Endothelial cell of umbilical vein (primary cell): ENCODE results near the gene MAMDC4. TPM values are rescaled to one million over a fixed set of nuclear protein-coding genes. Genes with fewer than 3 reads are reported as not detected.

Experiments used
- BruUV-seq: library from RNA; stranded (reverse); fragments of 400-500 nt; replicated peaks from 2 replicates; lab custom pipeline; 2021; lab: Mats Ljungman, UMichigan
- CTCF ChIA-PET: fragments of 300-600, 350-600 bp; sonication (Branson Sonifier 250); formaldehyde crosslinking; loops from one replicate; lab custom pipeline; 2021; ENCODE audit warnings: antibody characterized with exemption, inconsistent platforms; lab: Charles Lee
- POLR2A ChIA-PET: fragments of 300-600, 350-600 bp; sonication (Branson Sonifier 250); formaldehyde crosslinking; loops from one replicate; lab custom pipeline; 2021; ENCODE audit warnings: antibody characterized with exemption, inconsistent platforms; lab: Charles Lee
- DNase-seq: peaks from one replicate; pipeline ENCODE4 v3.0.0-alpha.2; 2011; ENCODE audit warnings: low read depth, low spot score
- FAIRE-seq: peaks from 2 replicates; lab custom pipeline; 2011; peaks lifted over from hg19 to GRCh38; lab: Jason Lieb, UNC
- H2AFZ ChIP-seq: 2 replicates; pipeline ENCODE4 v1.6.0; 2012; ENCODE audit warnings: low read depth, low read length, control low read depth, inconsistent platforms
- H3K27ac ChIP-seq: 2 replicates; pipeline ENCODE4 v1.5.1; 2011; ENCODE audit warnings: low read depth, mild to moderate bottlenecking, control low read depth, low read length, moderate library complexity; ENCODE audit not compliant: insufficient read depth
- H3K27me3 ChIP-seq, 2 experiments: 2 replicates each; pipeline versions ENCODE4 v1.6.0 to v1.6.1; 2011; ENCODE audit warnings: low read length in 2 of 2, mixed read lengths in 1 of 2; ENCODE audit not compliant: control insufficient read depth in 2 of 2, insufficient read depth in 2 of 2
- H3K36me3 ChIP-seq, 2 experiments: 2 replicates in 1 of 2; 3 replicates in 1 of 2; pipeline ENCODE4 v1.5.1; 2011; ENCODE audit warnings: low read length in 2 of 2, mild to moderate bottlenecking in 1 of 2, moderate library complexity in 1 of 2; ENCODE audit not compliant: control insufficient read depth in 2 of 2, insufficient read depth in 2 of 2; ENCODE audit errors: extremely low read depth in 1 of 2
- H3K4me1 ChIP-seq: 3 replicates; pipeline ENCODE4 v1.5.1; 2011; ENCODE audit warnings: mild to moderate bottlenecking, low read length; ENCODE audit not compliant: control insufficient read depth, insufficient read depth; ENCODE audit errors: extremely low read depth
- H3K4me2 ChIP-seq: 2 replicates; pipeline ENCODE4 v1.6.1; 2011; ENCODE audit warnings: low read length, control low read depth, mixed read lengths; ENCODE audit not compliant: insufficient read depth
- H3K4me3 ChIP-seq, 3 experiments: fragments of 200-600 bp in 1 of 3; sonication (generic), shearing (Covaris generic) in 1 of 3; replicated peaks in 1 of 3; 2 replicates each; pipeline ENCODE4 v1.5.1; 2011 to 2016; ENCODE audit warnings: control low read depth in 3 of 3, low read length in 3 of 3, mild to moderate bottlenecking in 2 of 3, inconsistent platforms in 1 of 3, low read depth in 1 of 3, moderate library complexity in 1 of 3; ENCODE audit not compliant: insufficient read depth in 1 of 3
- H3K79me2 ChIP-seq: 2 replicates; pipeline ENCODE4 v1.6.0; 2012; ENCODE audit warnings: low read length, inconsistent platforms; ENCODE audit not compliant: control insufficient read depth, insufficient read depth
- H3K9ac ChIP-seq: replicated peaks from 2 replicates; pipeline ENCODE3; 2011; ENCODE audit warnings: low read length, control low read depth; ENCODE audit not compliant: insufficient read depth; ENCODE audit errors: extremely low read depth
- H3K9me1 ChIP-seq: replicated peaks from 3 replicates; pipeline ENCODE4 v1.6.0; 2011; ENCODE audit warnings: mild to moderate bottlenecking, low read length; ENCODE audit not compliant: control insufficient read depth, insufficient read depth; ENCODE audit errors: extremely low read depth
- H3K9me3 ChIP-seq: replicated peaks from 2 replicates; pipeline ENCODE4 v1.5.1; 2012; ENCODE audit warnings: low read length, inconsistent platforms; ENCODE audit not compliant: control insufficient read depth, insufficient read depth
- H4K20me1 ChIP-seq: replicated peaks from 2 replicates; pipeline ENCODE3; 2011; ENCODE audit warnings: mild to moderate bottlenecking, low read length; ENCODE audit not compliant: control insufficient read depth, insufficient read depth; ENCODE audit errors: extremely low read depth
- EZH2 ChIP-seq: IDR thresholded peaks from 2 replicates; pipeline ENCODE4 v1.6.1; 2012; ENCODE audit warnings: borderline replicate concordance, low read depth, mild to moderate bottlenecking, moderate library complexity, low read length, inconsistent platforms; ENCODE audit not compliant: severe bottlenecking
- FOS ChIP-seq: IDR thresholded peaks from 2 replicates; pipeline ENCODE4 v1.6.1; 2011; ENCODE audit warnings: mild to moderate bottlenecking, low read length, moderate library complexity, borderline replicate concordance; ENCODE audit not compliant: insufficient read depth
- GATA2 ChIP-seq: IDR thresholded peaks from 2 replicates; pipeline ENCODE4 v1.7.0; 2011; ENCODE audit warnings: low read depth, mild to moderate bottlenecking, moderate library complexity, mixed read lengths, low read length; ENCODE audit not compliant: insufficient read length, insufficient read depth
- JUN ChIP-seq: IDR thresholded peaks from 2 replicates; pipeline ENCODE4 v1.6.1; 2011; ENCODE audit warnings: borderline replicate concordance, low read depth; ENCODE audit not compliant: insufficient read length, insufficient read depth
- MYC ChIP-seq: IDR thresholded peaks from one replicate; pipeline ENCODE4 v1.6.1; 2011; ENCODE audit warnings: mild to moderate bottlenecking, low read depth, low read length
- POLR2A ChIP-seq: IDR thresholded peaks from 2 replicates; pipeline ENCODE4 v1.6.1; 2012; ENCODE audit warnings: low read depth, mild to moderate bottlenecking, control low read depth, low read length
- POLR2AphosphoS5 ChIP-seq: IDR thresholded peaks from 2 replicates; pipeline ENCODE4 v1.6.1; 2012; ENCODE audit warnings: low read depth, mild to moderate bottlenecking, control low read depth, low read length, moderate library complexity; ENCODE audit not compliant: insufficient read depth
- dilution Hi-C: fragments of 300-500 bp; cut with MboI; formaldehyde crosslinking; loops from one replicate; pipeline ENCODE4 v1.15.0; 2019; ENCODE audit warnings: low sequenced_read_pairs; ENCODE audit not compliant: extremely low pct_ligation_motif_present
- intact Hi-C: fragments of 100-400 bp; cut with micrococcal nuclease; formaldehyde crosslinking; loops from one replicate; pipeline ENCODE4 v1.10.0; 2022
- polyA plus RNA-seq, 4 experiments: library from polyadenylated mRNA; depleted of rRNA in 3 of 4; stranded (reverse) in 3 of 4; unstranded in 1 of 4; fragments of >200 nt; gene quantifications; 2 replicates each; pipeline versions ENCODE4 v1.2.1 to v1.2.3, GENCODE V29; 2011 to 2012; ENCODE audit warnings: missing spikeins in 1 of 4
- total RNA-seq: library from RNA; stranded (reverse); gene quantifications from 2 replicates; pipeline ENCODE4 v1.2.3, GENCODE V29; 2021
- TF ChIP-seq, protein P1 (sequence below), 2 donors: IDR thresholded peaks; 1 replicate in 1 of 2; 2 replicates in 1 of 2; pipeline ENCODE4 v1.5.1; 2011; ENCODE audit warnings: low read length in 2 of 2, mild to moderate bottlenecking in 2 of 2, moderate library complexity in 2 of 2, control low read depth in 1 of 2, inconsistent platforms in 1 of 2, low read depth in 1 of 2; ENCODE audit not compliant: insufficient read depth in 1 of 2; ENCODE audit errors: extremely low read depth in 1 of 2
- TF ChIP-seq, protein P2 (sequence below): IDR thresholded peaks from 2 replicates; pipeline ENCODE4 v1.6.1; 2011; ENCODE audit not compliant: insufficient read depth, insufficient read length

MAMDC4 gene
- total and polyA plus RNA-seq, 2 donors (not counting 3 experiments of a cell fraction or from before 2014, with no cell fraction given) = 3.6 to 7.2 TPM

DNA sequence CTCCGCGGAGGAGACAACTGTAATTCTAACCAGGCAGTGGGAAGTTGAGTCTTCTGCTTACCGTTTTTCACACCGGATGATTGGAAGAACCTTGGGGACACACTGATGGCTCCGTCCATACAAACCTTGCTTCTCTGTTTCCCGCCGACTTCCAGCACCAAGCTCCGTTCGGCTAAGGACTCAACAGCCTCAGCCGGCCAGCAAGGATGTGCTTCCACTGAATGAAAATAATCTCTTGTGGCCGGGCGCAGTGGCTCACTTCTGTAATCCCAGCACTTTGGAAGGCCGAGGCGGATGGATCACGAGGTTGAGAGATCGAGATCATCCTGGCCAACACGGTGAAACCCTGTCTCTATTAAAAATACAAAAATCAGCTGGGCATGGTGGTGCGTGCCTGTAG is 15.8 kb downstream of the MAMDC4 start:
- peaks cover 24% of the 10 kb centered on the region for H3K79me2 ChIP-seq
- ChIA-PET POLR2A (no interaction called here), CTCF (no interaction called here)
- BruUV-seq = no TSS peak
- H4K20me1 ChIP-seq = no peaks in the 10 kb centered on the region
- no peaks in the 10 kb centered on the region for H3K9me3 ChIP-seq
- H3K27me3 ChIP-seq = no peaks in the 10 kb centered on the region
- H3K4me3 ChIP-seq = no peak overlapping the region
- DNase-seq = no peak
- TF ChIP-seq, protein P1, sequence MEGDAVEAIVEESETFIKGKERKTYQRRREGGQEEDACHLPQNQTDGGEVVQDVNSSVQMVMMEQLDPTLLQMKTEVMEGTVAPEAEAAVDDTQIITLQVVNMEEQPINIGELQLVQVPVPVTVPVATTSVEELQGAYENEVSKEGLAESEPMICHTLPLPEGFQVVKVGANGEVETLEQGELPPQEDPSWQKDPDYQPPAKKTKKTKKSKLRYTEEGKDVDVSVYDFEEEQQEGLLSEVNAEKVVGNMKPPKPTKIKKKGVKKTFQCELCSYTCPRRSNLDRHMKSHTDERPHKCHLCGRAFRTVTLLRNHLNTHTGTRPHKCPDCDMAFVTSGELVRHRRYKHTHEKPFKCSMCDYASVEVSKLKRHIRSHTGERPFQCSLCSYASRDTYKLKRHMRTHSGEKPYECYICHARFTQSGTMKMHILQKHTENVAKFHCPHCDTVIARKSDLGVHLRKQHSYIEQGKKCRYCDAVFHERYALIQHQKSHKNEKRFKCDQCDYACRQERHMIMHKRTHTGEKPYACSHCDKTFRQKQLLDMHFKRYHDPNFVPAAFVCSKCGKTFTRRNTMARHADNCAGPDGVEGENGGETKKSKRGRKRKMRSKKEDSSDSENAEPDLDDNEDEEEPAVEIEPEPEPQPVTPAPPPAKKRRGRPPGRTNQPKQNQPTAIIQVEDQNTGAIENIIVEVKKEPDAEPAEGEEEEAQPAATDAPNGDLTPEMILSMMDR (IDR thresholded peaks at IDR 0.05; ENCODE audit: extremely low read depth in 1 of 2, insufficient read depth in 1 of 2, low read depth in 1 of 2, low read length in 2 of 2) = no peak
- TF ChIP-seq POLR2AphosphoS5 (no peak), JUN (no peak), GATA2 (no peak), POLR2A (no peak), MYC (no peak), FOS (no peak), EZH2 (no peak)
- TF ChIP-seq, protein P2, sequence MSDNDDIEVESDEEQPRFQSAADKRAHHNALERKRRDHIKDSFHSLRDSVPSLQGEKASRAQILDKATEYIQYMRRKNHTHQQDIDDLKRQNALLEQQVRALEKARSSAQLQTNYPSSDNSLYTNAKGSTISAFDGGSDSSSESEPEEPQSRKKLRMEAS = no peak
- H3K4me1 ChIP-seq = peaks cover 6% of the 10 kb centered on the region
- intact Hi-C loops = loop anchor here (5.0 kb wide), 1 partner anchor 69 kb away; no protein-coding TSS in a partner anchor
- no peak overlapping the region for H3K4me2 ChIP-seq
- H3K36me3 ChIP-seq = peaks cover 8% of the 10 kb centered on the region in 2 experiments
- H3K9ac ChIP-seq = no peak overlapping the region
- no peak overlapping the region for H2AFZ ChIP-seq
- dilution Hi-C loops = no loop called here
- no peak for FAIRE-seq
- no peaks in the 10 kb centered on the region for H3K9me1 ChIP-seq
- no peak overlapping the region for H3K27ac ChIP-seq
